SK-N-SH treated with all-trans-retinoic acid at 6 μM for 48 hours (cell line): ENCODE data around the gene SLC19A1.

Experiments used
- ATAC-seq: fragments of 200-7000 bp; cut with Tn5 transposase; 3 replicates; pipeline ENCODE4 v1.9.1; 2020; ENCODE audit warnings: mild to moderate bottlenecking, moderate library complexity
- BACH2 ChIP-seq: fragments of 250-450 bp; sonication (Bioruptor Pico); IDR thresholded peaks from 2 replicates; pipeline ENCODE4 v1.9.0; 2021; ENCODE audit warnings: mild to moderate bottlenecking, borderline replicate concordance
- CSDC2 ChIP-seq: fragments of 250-450 bp; sonication (Bioruptor Pico); IDR thresholded peaks from 2 replicates; pipeline ENCODE4 v1.5.0; 2020; ENCODE audit warnings: mild to moderate bottlenecking, moderate library complexity
- ESRRG ChIP-seq: fragments of 250-450 bp; sonication (Bioruptor Pico); IDR thresholded peaks from 2 replicates; pipeline ENCODE4 v1.6.1; 2021; ENCODE audit warnings: mild to moderate bottlenecking
- GLIS3 ChIP-seq: fragments of 250-450 bp; sonication (Bioruptor Pico); IDR thresholded peaks from 2 replicates; pipeline ENCODE4 v1.5.0; 2020; ENCODE audit warnings: mild to moderate bottlenecking, moderate library complexity
- ISL1 ChIP-seq: fragments of 250-450 bp; sonication (Bioruptor Pico); IDR thresholded peaks from 2 replicates; pipeline ENCODE4 v2.1.2; 2022; ENCODE audit warnings: mild to moderate bottlenecking, moderate library complexity
- OSR1 ChIP-seq: fragments of 250-450 bp; sonication (Bioruptor Pico); IDR thresholded peaks from 2 replicates; pipeline ENCODE4 v1.8.0; 2022; ENCODE audit warnings: moderate library complexity, mild to moderate bottlenecking, inconsistent platforms
- PPARA ChIP-seq: fragments of 250-450 bp; sonication (Bioruptor Pico); IDR thresholded peaks from 2 replicates; pipeline ENCODE4 v1.5.0; 2020; ENCODE audit warnings: mild to moderate bottlenecking, borderline replicate concordance
- RARB ChIP-seq: fragments of 250-450 bp; sonication (Bioruptor Pico); IDR thresholded peaks from 2 replicates; pipeline ENCODE4 v1.8.0; 2021; ENCODE audit warnings: mild to moderate bottlenecking, moderate library complexity
- SNAI2 ChIP-seq: fragments of 250-450 bp; sonication (Bioruptor Pico); IDR thresholded peaks from 2 replicates; pipeline ENCODE4 v1.5.0; 2020; ENCODE audit warnings: mild to moderate bottlenecking, moderate library complexity
- TCF4 ChIP-seq: fragments of 250-450 bp; sonication (Bioruptor Pico); IDR thresholded peaks from 2 replicates; pipeline ENCODE4 v1.8.0; 2021; ENCODE audit warnings: mild to moderate bottlenecking, moderate library complexity, borderline replicate concordance
- ZC3H10 ChIP-seq: fragments of 250-450 bp; sonication (Bioruptor Pico); IDR thresholded peaks from 2 replicates; pipeline ENCODE4 v1.5.1; 2021; ENCODE audit warnings: mild to moderate bottlenecking, moderate library complexity
- ZFP3 ChIP-seq: fragments of 250-450 bp; sonication (Bioruptor Pico); IDR thresholded peaks from 2 replicates; pipeline ENCODE4 v1.5.0; 2020; ENCODE audit warnings: mild to moderate bottlenecking, moderate library complexity
- ZNF565 ChIP-seq: fragments of 450-650 bp; formaldehyde crosslinking; conservative IDR thresholded peaks from 2 replicates; pipeline ENCODE4 v1.5.0; 2020; ENCODE audit warnings: low read depth, mild to moderate bottlenecking, moderate library complexity
- ZNF8 ChIP-seq: fragments of 450-650 bp; formaldehyde crosslinking; IDR thresholded peaks from 2 replicates; pipeline ENCODE4 v1.5.0; 2020; ENCODE audit warnings: mild to moderate bottlenecking, moderate library complexity
- TF ChIP-seq, protein P1 (sequence below): fragments of 250-450 bp; sonication (Bioruptor Pico); IDR thresholded peaks from 2 replicates; pipeline ENCODE4 v1.5.1; 2020; ENCODE audit warnings: low read depth, mild to moderate bottlenecking, moderate library complexity
- TF ChIP-seq, protein P2 (sequence below): fragments of 250-450 bp; sonication (Bioruptor Pico); IDR thresholded peaks from 2 replicates; pipeline ENCODE4 v1.5.0; 2020; ENCODE audit warnings: mild to moderate bottlenecking, moderate library complexity
- TF ChIP-seq, protein P3 (sequence below): fragments of 250-450 bp; sonication (Bioruptor Pico); IDR thresholded peaks from 2 replicates; pipeline ENCODE4 v1.8.0; 2021; ENCODE audit warnings: low read depth, mild to moderate bottlenecking, moderate library complexity, borderline replicate concordance
- TF ChIP-seq, protein P4 (sequence below): fragments of 250-450 bp; sonication (Bioruptor Pico); IDR thresholded peaks from 2 replicates; pipeline ENCODE4 v1.8.0; 2020; ENCODE audit warnings: mild to moderate bottlenecking, moderate library complexity, borderline replicate concordance
- TF ChIP-seq, protein P5 (sequence below): fragments of 250-450 bp; sonication (Bioruptor Pico); IDR thresholded peaks from 2 replicates; pipeline ENCODE4 v1.5.1; 2021; ENCODE audit warnings: mild to moderate bottlenecking, moderate library complexity

The SLC19A1 gene

DNA sequence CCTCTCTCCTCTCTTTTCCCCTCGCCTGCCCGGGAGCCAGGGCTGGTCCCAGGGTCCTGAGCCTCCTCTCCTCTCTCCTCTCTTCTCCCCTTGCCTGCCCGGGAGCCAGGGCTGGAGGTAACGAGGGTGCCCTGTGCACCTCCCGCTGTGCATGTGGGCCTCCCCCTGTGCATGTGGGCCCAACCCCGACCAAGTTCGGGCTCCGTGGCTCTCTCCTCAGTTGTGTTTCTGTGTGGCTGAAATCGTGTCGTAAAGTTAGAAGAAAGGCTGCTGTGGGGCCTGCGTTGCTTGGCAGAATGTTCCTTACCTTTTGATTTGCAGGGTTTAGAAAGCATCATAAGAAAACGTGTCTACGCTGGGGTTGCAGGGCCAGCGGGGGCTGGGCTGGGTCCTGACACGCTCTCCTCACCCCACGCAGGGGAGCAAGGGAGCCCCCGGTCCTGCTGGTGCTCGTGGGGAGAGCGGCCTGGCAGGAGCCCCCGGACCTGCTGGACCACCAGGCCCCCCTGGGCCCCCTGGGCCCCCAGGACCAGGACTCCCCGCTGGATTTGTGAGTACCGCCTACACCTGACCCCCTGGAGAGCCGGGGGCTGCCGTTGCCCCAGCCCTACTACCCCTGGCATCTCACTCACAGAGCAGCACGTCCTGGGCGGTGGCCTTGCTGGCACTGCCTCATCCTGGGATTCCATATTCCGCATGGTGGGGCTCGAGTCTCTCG lies 55.6 kb downstream of the SLC19A1 start:
- TF ChIP-seq ZNF565 (CRISPR knock-in tag), result no peak

DNA sequence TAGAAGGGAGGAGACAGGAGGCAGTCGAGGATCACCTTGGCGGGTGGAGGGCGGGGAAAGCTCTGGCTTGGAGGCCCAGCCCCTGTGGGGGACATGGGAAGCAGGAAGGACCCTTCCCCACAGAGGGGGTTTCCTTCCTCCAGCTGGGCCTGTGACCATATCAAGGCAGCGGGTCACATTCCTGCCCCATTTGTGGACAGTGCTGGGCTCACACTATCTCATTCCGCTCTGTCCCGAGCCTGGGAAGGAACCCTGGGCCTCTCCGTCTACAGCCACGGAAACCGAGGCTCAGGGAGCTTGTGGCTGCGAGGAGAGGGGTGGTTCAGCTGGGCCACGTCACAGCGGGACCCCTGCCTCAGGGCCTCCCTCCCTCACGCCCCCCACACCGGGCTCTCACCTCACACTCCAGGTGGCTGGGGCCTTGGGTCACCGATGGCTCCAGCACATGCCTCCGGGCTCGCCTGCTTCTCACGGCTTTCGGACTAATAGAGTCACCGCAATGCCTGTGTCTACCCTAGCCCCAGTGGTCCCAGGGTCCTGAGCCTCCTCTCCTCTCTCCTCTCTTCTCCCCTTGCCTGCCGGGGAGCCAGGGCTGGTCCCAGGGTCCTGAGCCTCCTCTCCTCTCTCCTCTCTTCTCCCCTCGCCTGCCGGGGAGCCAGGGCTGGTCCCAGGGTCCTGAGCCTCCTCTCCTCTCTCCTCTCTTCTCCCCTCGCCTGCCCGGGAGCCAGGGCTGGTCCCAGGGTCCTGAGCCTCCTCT lies 56.4 kb downstream of the SLC19A1 start:
- ATAC-seq, result no peak
- TF ChIP-seq, protein P1, sequence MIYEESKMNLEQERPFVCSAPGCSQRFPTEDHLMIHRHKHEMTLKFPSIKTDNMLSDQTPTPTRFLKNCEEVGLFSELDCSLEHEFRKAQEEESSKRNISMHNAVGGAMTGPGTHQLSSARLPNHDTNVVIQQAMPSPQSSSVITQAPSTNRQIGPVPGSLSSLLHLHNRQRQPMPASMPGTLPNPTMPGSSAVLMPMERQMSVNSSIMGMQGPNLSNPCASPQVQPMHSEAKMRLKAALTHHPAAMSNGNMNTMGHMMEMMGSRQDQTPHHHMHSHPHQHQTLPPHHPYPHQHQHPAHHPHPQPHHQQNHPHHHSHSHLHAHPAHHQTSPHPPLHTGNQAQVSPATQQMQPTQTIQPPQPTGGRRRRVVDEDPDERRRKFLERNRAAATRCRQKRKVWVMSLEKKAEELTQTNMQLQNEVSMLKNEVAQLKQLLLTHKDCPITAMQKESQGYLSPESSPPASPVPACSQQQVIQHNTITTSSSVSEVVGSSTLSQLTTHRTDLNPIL (CRISPR knock-in tag), result no peak
- TF ChIP-seq, protein P2, sequence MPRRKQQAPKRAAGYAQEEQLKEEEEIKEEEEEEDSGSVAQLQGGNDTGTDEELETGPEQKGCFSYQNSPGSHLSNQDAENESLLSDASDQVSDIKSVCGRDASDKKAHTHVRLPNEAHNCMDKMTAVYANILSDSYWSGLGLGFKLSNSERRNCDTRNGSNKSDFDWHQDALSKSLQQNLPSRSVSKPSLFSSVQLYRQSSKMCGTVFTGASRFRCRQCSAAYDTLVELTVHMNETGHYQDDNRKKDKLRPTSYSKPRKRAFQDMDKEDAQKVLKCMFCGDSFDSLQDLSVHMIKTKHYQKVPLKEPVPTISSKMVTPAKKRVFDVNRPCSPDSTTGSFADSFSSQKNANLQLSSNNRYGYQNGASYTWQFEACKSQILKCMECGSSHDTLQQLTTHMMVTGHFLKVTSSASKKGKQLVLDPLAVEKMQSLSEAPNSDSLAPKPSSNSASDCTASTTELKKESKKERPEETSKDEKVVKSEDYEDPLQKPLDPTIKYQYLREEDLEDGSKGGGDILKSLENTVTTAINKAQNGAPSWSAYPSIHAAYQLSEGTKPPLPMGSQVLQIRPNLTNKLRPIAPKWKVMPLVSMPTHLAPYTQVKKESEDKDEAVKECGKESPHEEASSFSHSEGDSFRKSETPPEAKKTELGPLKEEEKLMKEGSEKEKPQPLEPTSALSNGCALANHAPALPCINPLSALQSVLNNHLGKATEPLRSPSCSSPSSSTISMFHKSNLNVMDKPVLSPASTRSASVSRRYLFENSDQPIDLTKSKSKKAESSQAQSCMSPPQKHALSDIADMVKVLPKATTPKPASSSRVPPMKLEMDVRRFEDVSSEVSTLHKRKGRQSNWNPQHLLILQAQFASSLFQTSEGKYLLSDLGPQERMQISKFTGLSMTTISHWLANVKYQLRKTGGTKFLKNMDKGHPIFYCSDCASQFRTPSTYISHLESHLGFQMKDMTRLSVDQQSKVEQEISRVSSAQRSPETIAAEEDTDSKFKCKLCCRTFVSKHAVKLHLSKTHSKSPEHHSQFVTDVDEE (CRISPR knock-in tag), result no peak
- TF ChIP-seq TCF4 (CRISPR knock-in tag), result no peak
- TF ChIP-seq ZFP3 (CRISPR knock-in tag), result no peak
- TF ChIP-seq, protein P3, sequence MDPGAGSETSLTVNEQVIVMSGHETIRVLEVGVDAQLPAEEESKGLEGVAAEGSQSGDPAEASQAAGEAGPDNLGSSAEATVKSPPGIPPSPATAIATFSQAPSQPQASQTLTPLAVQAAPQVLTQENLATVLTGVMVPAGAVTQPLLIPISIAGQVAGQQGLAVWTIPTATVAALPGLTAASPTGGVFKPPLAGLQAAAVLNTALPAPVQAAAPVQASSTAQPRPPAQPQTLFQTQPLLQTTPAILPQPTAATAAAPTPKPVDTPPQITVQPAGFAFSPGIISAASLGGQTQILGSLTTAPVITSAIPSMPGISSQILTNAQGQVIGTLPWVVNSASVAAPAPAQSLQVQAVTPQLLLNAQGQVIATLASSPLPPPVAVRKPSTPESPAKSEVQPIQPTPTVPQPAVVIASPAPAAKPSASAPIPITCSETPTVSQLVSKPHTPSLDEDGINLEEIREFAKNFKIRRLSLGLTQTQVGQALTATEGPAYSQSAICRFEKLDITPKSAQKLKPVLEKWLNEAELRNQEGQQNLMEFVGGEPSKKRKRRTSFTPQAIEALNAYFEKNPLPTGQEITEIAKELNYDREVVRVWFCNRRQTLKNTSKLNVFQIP (CRISPR knock-in tag), result no peak
- TF ChIP-seq, protein P4, sequence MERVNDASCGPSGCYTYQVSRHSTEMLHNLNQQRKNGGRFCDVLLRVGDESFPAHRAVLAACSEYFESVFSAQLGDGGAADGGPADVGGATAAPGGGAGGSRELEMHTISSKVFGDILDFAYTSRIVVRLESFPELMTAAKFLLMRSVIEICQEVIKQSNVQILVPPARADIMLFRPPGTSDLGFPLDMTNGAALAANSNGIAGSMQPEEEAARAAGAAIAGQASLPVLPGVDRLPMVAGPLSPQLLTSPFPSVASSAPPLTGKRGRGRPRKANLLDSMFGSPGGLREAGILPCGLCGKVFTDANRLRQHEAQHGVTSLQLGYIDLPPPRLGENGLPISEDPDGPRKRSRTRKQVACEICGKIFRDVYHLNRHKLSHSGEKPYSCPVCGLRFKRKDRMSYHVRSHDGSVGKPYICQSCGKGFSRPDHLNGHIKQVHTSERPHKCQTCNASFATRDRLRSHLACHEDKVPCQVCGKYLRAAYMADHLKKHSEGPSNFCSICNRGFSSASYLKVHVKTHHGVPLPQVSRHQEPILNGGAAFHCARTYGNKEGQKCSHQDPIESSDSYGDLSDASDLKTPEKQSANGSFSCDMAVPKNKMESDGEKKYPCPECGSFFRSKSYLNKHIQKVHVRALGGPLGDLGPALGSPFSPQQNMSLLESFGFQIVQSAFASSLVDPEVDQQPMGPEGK (CRISPR knock-in tag), result no peak
- no peak for TF ChIP-seq ZC3H10 (CRISPR knock-in tag)
- TF ChIP-seq, protein P5, sequence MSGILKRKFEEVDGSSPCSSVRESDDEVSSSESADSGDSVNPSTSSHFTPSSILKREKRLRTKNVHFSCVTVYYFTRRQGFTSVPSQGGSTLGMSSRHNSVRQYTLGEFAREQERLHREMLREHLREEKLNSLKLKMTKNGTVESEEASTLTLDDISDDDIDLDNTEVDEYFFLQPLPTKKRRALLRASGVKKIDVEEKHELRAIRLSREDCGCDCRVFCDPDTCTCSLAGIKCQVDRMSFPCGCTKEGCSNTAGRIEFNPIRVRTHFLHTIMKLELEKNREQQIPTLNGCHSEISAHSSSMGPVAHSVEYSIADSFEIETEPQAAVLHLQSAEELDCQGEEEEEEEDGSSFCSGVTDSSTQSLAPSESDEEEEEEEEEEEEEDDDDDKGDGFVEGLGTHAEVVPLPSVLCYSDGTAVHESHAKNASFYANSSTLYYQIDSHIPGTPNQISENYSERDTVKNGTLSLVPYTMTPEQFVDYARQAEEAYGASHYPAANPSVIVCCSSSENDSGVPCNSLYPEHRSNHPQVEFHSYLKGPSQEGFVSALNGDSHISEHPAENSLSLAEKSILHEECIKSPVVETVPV (CRISPR knock-in tag), result no peak
- no peak for TF ChIP-seq PPARA (CRISPR knock-in tag)
- no peak for TF ChIP-seq GLIS3
- TF ChIP-seq ZNF565 (CRISPR knock-in tag), result no peak
- no peak for TF ChIP-seq BACH2 (CRISPR knock-in tag)
- TF ChIP-seq CSDC2 (CRISPR knock-in tag), result no peak
- no peak for TF ChIP-seq ZNF8 (CRISPR knock-in tag)
- no peak for TF ChIP-seq ISL1 (CRISPR knock-in tag)
- TF ChIP-seq ESRRG (CRISPR knock-in tag), result no peak
- no peak for TF ChIP-seq OSR1 (CRISPR knock-in tag)
- TF ChIP-seq RARB, result no peak

More for the DNA sequence above, 55.6 kb downstream of the SLC19A1 start:
- no peak for ATAC-seq

DNA sequence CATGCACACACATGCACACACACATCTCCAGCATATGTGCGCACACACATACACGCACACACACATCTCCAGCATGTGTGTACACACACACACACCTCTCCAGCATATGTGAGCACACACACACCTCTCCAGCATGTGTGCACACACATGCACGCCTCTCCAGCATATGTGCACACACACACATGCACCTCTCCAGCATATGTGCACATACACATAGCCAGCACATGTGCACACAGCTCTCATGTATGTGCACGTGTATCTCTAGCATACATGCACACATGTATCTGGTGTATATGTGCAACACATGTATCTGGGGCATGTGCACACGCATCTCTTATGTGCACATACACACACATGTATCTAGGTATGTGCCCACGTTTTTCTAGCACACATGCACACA lies 57.9 kb downstream of the SLC19A1 start:
- TF ChIP-seq TCF4 (CRISPR knock-in tag) (no peak), SNAI2 (CRISPR knock-in tag) (no peak), ZC3H10 (CRISPR knock-in tag) (no peak)
- TF ChIP-seq, protein P2 (CRISPR knock-in tag), result no peak
- TF ChIP-seq, protein P3 (CRISPR knock-in tag), result no peak
- TF ChIP-seq, protein P4 (CRISPR knock-in tag), result no peak
- ATAC-seq, result no peak
